Measurements from ENCODE around the gene ATRNL1. TPM values are rescaled to one million over a fixed set of nuclear protein-coding genes. Genes with fewer than 3 reads are reported as not detected.

ATRNL1 gene
- total RNA-seq, 2 donors from 2014 or later: 0.37 to 2.9 TPM

GRCh38 chr10:115762029-115762428 is 668.9 kb downstream of the ATRNL1 start:
- H3K9me3 ChIP-seq: no peaks in the 10 kb centered on the region
- no peaks in the 10 kb centered on the region for H3K4me1 ChIP-seq
- H3K9ac ChIP-seq (ENCODE audit: low read depth in 2 of 2, low read length in 2 of 2): no peak overlapping the region
- TF ChIP-seq, protein P1, sequence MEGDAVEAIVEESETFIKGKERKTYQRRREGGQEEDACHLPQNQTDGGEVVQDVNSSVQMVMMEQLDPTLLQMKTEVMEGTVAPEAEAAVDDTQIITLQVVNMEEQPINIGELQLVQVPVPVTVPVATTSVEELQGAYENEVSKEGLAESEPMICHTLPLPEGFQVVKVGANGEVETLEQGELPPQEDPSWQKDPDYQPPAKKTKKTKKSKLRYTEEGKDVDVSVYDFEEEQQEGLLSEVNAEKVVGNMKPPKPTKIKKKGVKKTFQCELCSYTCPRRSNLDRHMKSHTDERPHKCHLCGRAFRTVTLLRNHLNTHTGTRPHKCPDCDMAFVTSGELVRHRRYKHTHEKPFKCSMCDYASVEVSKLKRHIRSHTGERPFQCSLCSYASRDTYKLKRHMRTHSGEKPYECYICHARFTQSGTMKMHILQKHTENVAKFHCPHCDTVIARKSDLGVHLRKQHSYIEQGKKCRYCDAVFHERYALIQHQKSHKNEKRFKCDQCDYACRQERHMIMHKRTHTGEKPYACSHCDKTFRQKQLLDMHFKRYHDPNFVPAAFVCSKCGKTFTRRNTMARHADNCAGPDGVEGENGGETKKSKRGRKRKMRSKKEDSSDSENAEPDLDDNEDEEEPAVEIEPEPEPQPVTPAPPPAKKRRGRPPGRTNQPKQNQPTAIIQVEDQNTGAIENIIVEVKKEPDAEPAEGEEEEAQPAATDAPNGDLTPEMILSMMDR (IDR thresholded peaks at IDR 0.05): no peak
- no peaks in the 10 kb centered on the region for H3K36me3 ChIP-seq
- H3K27ac ChIP-seq: no peak overlapping the region
- H3K27me3 ChIP-seq: no peaks in the 10 kb centered on the region
- H3K4me3 ChIP-seq: no peak overlapping the region
- no peak for DNase-seq
- intact Hi-C loops (cut with DNase I): no loop called here

GRCh38 chr10:115771755-115772154 is 678.6 kb downstream of the ATRNL1 start:
- TF ChIP-seq, protein P1 (IDR thresholded peaks at IDR 0.05): no peak
- no peak for DNase-seq
- Histone ChIP-seq H3K27me3 (no peaks in the 10 kb centered on the region), H3K36me3 (no peaks in the 10 kb centered on the region), H3K9me3 (no peaks in the 10 kb centered on the region), H3K9ac (ENCODE audit: low read depth in 2 of 2, low read length in 2 of 2) (no peak overlapping the region), H3K4me3 (no peak overlapping the region), H3K4me1 (no peaks in the 10 kb centered on the region), H3K27ac (no peak overlapping the region)
- intact Hi-C loops (cut with DNase I): no loop called here

DNA sequence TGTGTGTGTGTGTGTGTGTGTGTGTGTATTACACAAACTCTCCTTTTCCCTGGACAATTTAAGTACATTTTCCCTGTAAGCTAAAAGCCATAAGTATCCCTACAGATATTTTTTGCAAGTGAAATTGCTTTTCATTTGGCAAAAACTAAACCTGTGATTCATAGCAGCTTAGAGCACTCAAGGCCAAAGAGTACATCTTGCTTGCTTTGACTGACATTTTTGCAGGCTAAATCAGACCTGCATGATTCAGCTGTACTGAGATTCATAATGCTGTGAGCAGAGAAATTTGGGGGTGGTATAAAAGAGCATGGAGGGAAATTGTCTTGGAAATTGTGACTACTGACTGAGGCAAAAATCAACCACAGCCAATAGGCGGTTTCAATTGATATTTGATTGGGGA is 679.4 kb downstream of the ATRNL1 start:
- H3K36me3 ChIP-seq: no peaks in the 10 kb centered on the region
- H3K4me1 ChIP-seq: no peaks in the 10 kb centered on the region
- no peaks in the 10 kb centered on the region for H3K9me3 ChIP-seq
- no peak overlapping the region for H3K9ac ChIP-seq (ENCODE audit: low read depth in 2 of 2, low read length in 2 of 2)
- H3K27ac ChIP-seq: no peak overlapping the region
- intact Hi-C loops (cut with DNase I): no loop called here
- H3K4me3 ChIP-seq: no peak overlapping the region
- TF ChIP-seq, protein P1 (IDR thresholded peaks at IDR 0.05): no peak
- DNase-seq: no peak
- H3K27me3 ChIP-seq: no peaks in the 10 kb centered on the region

GRCh38 chr10:115773832-115774231 is 680.7 kb downstream of the ATRNL1 start:
- Histone ChIP-seq H3K4me1 (no peaks in the 10 kb centered on the region), H3K4me3 (no peak overlapping the region), H3K27ac (no peak overlapping the region), H3K36me3 (no peaks in the 10 kb centered on the region), H3K27me3 (no peaks in the 10 kb centered on the region), H3K9ac (ENCODE audit: low read depth in 2 of 2, low read length in 2 of 2) (no peak overlapping the region), H3K9me3 (no peaks in the 10 kb centered on the region)
- intact Hi-C loops (cut with DNase I): no loop called here
- TF ChIP-seq, protein P1 (IDR thresholded peaks at IDR 0.05): no peak
- DNase-seq: no peak

DNA sequence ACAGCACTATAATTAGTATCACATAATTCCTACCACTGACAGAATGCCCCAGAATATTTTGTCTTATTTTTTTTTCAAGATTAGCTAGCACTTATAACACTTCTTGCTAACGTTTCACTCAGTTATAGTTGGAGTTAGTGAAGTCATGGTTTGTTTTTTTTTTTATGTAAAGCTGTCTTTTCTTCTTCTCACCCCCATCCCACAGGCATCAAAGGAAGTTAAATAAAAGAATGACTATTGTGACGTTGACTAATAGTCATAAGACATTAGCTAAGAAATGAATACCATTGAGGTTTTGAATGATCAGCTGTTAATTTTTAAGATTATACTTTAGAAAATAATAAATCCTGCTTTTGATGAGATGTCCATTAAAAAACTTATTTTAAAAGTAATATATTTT is 681.6 kb downstream of the ATRNL1 start:
- H3K4me1 ChIP-seq: no peaks in the 10 kb centered on the region
- no peak overlapping the region for H3K9ac ChIP-seq (ENCODE audit: low read depth in 2 of 2, low read length in 2 of 2)
- H3K27ac ChIP-seq: no peak overlapping the region
- no peak for DNase-seq
- H3K36me3 ChIP-seq: no peaks in the 10 kb centered on the region
- intact Hi-C loops (cut with DNase I): no loop called here
- no peak overlapping the region for H3K4me3 ChIP-seq
- no peaks in the 10 kb centered on the region for H3K27me3 ChIP-seq
- H3K9me3 ChIP-seq: no peaks in the 10 kb centered on the region
- TF ChIP-seq, protein P1 (IDR thresholded peaks at IDR 0.05): no peak

GRCh38 chr10:115777646-115778045 is 684.5 kb downstream of the ATRNL1 start:
- H3K27me3 ChIP-seq: no peaks in the 10 kb centered on the region

More at GRCh38 chr10:115777646-115778045, 684.5 kb downstream of the ATRNL1 start:
- Histone ChIP-seq H3K9ac (ENCODE audit: low read depth in 2 of 2, low read length in 2 of 2) (no peak overlapping the region), H3K36me3 (no peaks in the 10 kb centered on the region), H3K9me3 (no peaks in the 10 kb centered on the region), H3K4me1 (no peaks in the 10 kb centered on the region), H3K4me3 (no peak overlapping the region), H3K27ac (no peak overlapping the region)
- no peak for DNase-seq
- intact Hi-C loops (cut with DNase I): no loop called here
- TF ChIP-seq, protein P1 (IDR thresholded peaks at IDR 0.05): no peak

All from colonic mucosa (tissue), 4 donors.